B cell (primary cell): Measurements from ENCODE around the gene MPST. TPM values are rescaled to one million over a fixed set of nuclear protein-coding genes. Genes with fewer than 3 reads are reported as not detected.
A peak's percentile ranks its signal among the peaks of the same experiment; 100 is the strongest.

ENCODE experiments used
- ATAC-seq: fragments of 200-7000 bp; cut with Tn5 transposase; one replicate; pipeline ENCODE4 v1.10.0; 2021; ENCODE audit warnings: low read depth, mild to moderate bottlenecking, moderate number of reproducible peaks, moderate library complexity
- CTCF ChIA-PET: fragments of 350-600 bp; sonication (Branson Sonifier 250); formaldehyde crosslinking; loops from one replicate; lab custom pipeline; 2021; ENCODE audit warnings: antibody characterized with exemption, inconsistent platforms; lab: Charles Lee
- POLR2A ChIA-PET: fragments of 350-600 bp; sonication (Branson Sonifier 250); formaldehyde crosslinking; loops from one replicate; lab custom pipeline; 2021; ENCODE audit warnings: antibody characterized with exemption; lab: Charles Lee
- DNase-seq: peaks from one replicate; pipeline ENCODE4 v3.0.0; 2013
- H2AFZ ChIP-seq: 2 replicates; pipeline ENCODE4 v1.6.1; 2012; ENCODE audit warnings: mild to moderate bottlenecking, low read depth, low read length; ENCODE audit not compliant: insufficient read depth, poor library complexity, severe bottlenecking
- H3K27ac ChIP-seq, 2 donors: 1 replicate in 1 of 2; 2 replicates in 1 of 2; pipeline ENCODE4 v1.5.1; 2012 to 2013; ENCODE audit warnings: low read length in 2 of 2, mild to moderate bottlenecking in 2 of 2, moderate library complexity in 1 of 2
- H3K27me3 ChIP-seq, 4 experiments: fragments of 200-600 bp in 1 of 4; sonication (generic) in 1 of 4; replicated peaks in 1 of 4; 1 replicate in 2 of 4; 2 replicates in 2 of 4; pipeline versions ENCODE4 v1.6.1 to v1.7.0; 2013 to 2016; ENCODE audit warnings: low read length in 3 of 4, mild to moderate bottlenecking in 2 of 4, mixed read lengths in 1 of 4, moderate library complexity in 1 of 4; ENCODE audit not compliant: insufficient read depth in 4 of 4, control insufficient read depth in 3 of 4; ENCODE audit errors: control extremely low read depth in 1 of 4
- H3K36me3 ChIP-seq, 2 experiments: replicated peaks in 1 of 2; 1 replicate in 1 of 2; 2 replicates in 1 of 2; pipeline versions ENCODE4 v1.6.1 to v1.7.1; 2013; ENCODE audit warnings: low read length in 1 of 2; ENCODE audit not compliant: insufficient read depth in 2 of 2, control insufficient read depth in 1 of 2; ENCODE audit errors: control extremely low read depth in 1 of 2, extremely low read depth in 1 of 2
- H3K4me1 ChIP-seq, 2 donors: fragments of 200-600 bp in 1 of 2; sonication (generic) in 1 of 2; 1 replicate in 1 of 2; 2 replicates in 1 of 2; pipeline versions ENCODE4 v1.5.1 to v1.6.1; 2013 to 2017; ENCODE audit warnings: low read length in 2 of 2; ENCODE audit not compliant: control insufficient read depth in 2 of 2, insufficient read depth in 2 of 2
- H3K4me2 ChIP-seq: replicated peaks from 2 replicates; pipeline ENCODE3; 2012; ENCODE audit warnings: mild to moderate bottlenecking, low read depth, low read length; ENCODE audit not compliant: poor library complexity, severe bottlenecking
- H3K4me3 ChIP-seq, 5 experiments: fragments of 200-600 bp in 1 of 5; sonication (generic) in 1 of 5; 1 replicate in 3 of 5; 2 replicates in 2 of 5; pipeline versions ENCODE4 v1.5.1 to v1.7.0; 2011 to 2016; ENCODE audit warnings: low read length in 4 of 5, mild to moderate bottlenecking in 4 of 5, low read depth in 2 of 5, control low read depth in 1 of 5, moderate library complexity in 1 of 5; ENCODE audit not compliant: insufficient read depth in 1 of 5; ENCODE audit errors: control extremely low read depth in 1 of 5, extremely low read depth in 1 of 5
- H3K79me2 ChIP-seq: fragments of 200-600 bp; sonication (generic); one replicate; pipeline ENCODE4 v1.6.0; 2016; ENCODE audit warnings: low read length; ENCODE audit not compliant: control insufficient read depth, insufficient read depth
- H3K9ac ChIP-seq: fragments of 200-600 bp; sonication (generic); 2 replicates; pipeline ENCODE4 v1.6.1; 2017; ENCODE audit warnings: mild to moderate bottlenecking, low read length, moderate library complexity
- H3K9me3 ChIP-seq, 3 donors: one replicate each; pipeline versions ENCODE4 v1.6.1 to v1.7.1; 2013; ENCODE audit warnings: low read length in 2 of 3; ENCODE audit not compliant: control insufficient read depth in 2 of 3, insufficient read depth in 1 of 3; ENCODE audit errors: control extremely low read depth in 1 of 3
- H4K20me1 ChIP-seq: 2 replicates; pipeline ENCODE4 v1.6.0; 2012; ENCODE audit warnings: mild to moderate bottlenecking, low read length; ENCODE audit not compliant: insufficient read depth, control insufficient read depth, poor library complexity, severe bottlenecking
- H3K27ac Mint-ChIP-seq: one replicate; pipeline ENCODE4 v1.8.0; 2021; ENCODE audit warnings: mixed read lengths
- H3K27me3 Mint-ChIP-seq: one replicate; pipeline ENCODE4 v1.8.0; 2021; ENCODE audit warnings: mixed read lengths
- H3K4me1 Mint-ChIP-seq: one replicate; pipeline ENCODE4 v1.8.0; 2021; ENCODE audit warnings: mixed read lengths
- H3K4me3 Mint-ChIP-seq: one replicate; pipeline ENCODE4 v1.8.0; 2021; ENCODE audit warnings: mixed read lengths
- H3K9me3 Mint-ChIP-seq: one replicate; pipeline ENCODE4 v1.8.0; 2022; ENCODE audit warnings: mixed read lengths; ENCODE audit not compliant: insufficient read depth
- CTCF ChIP-seq: fragments of 200-600 bp; IDR thresholded peaks from one replicate; pipeline ENCODE4 v1.8.0; 2022; ENCODE audit warnings: antibody characterized with exemption, mild to moderate bottlenecking
- EZH2 ChIP-seq: IDR thresholded peaks from 2 replicates; pipeline ENCODE4 v1.6.1; 2012; ENCODE audit warnings: borderline replicate concordance, low read depth, mild to moderate bottlenecking, moderate library complexity, low read length; ENCODE audit not compliant: insufficient read depth, poor library complexity, severe bottlenecking
- WGBS: methylation state at CpG from one replicate; pipeline ENCODE4 v1.1.5; 2013; ENCODE audit warnings: missing lambda C conversion rate; ENCODE audit not compliant: insufficient coverage; 5-methylcytosine and 5-hydroxymethylcytosine counted together
- intact Hi-C: fragments of 100-400 bp; cut with micrococcal nuclease; formaldehyde crosslinking; loops from one replicate; pipeline ENCODE4 v1.10.0; 2022
- polyA plus RNA-seq: library from polyadenylated mRNA; depleted of rRNA; stranded (reverse); fragments of >200 nt; gene quantifications from 2 replicates; pipeline ENCODE4 v1.2.3, GENCODE V29; 2012
- total RNA-seq, 2 donors: library from RNA; stranded (reverse); fragments of 120-200 nt in 1 of 2; gene quantifications; 1 replicate in 1 of 2; 2 replicates in 1 of 2; pipeline versions ENCODE4 v1.2.3 to v1.2.4, GENCODE V29; 2013 to 2022

Gene MPST
- total and polyA plus RNA-seq, 2 donors (not counting 1 experiment from before 2014, with no cell fraction given), result 11.2 to 17.7 TPM

GRCh38 chr22:36971341-36972125 lies 48.0 kb upstream of the MPST start:
- Histone ChIP-seq H3K27ac (no peak overlapping the region), H2AFZ (no peak overlapping the region), H3K4me3 (no peak overlapping the region), H3K4me2 (no peak overlapping the region), H3K36me3 (no peaks in the 10 kb centered on the region), H3K27me3 (no peaks in the 10 kb centered on the region), H3K4me1 (no peaks in the 10 kb centered on the region), H3K9ac (no peak overlapping the region), H3K9me3 (no peaks in the 10 kb centered on the region), H3K79me2 (no peaks in the 10 kb centered on the region), H4K20me1 (no peaks in the 10 kb centered on the region)
- Mint-ChIP-seq H3K27me3 (no peaks in the 10 kb centered on the region), H3K4me3 (no peak overlapping the region), H3K9me3 (no peaks in the 10 kb centered on the region), H3K4me1 (no peaks in the 10 kb centered on the region), H3K27ac (no peak overlapping the region)
- ATAC-seq (no peak), DNase-seq (no peak)
- ChIA-PET CTCF (interaction anchor here (0.7 to 1.7 kb wide), 2 partner anchors 190 to 215 kb away, joined by 3 to 4 read pairs; no protein-coding TSS in a partner anchor), POLR2A (no interaction called here)
- intact Hi-C loops, result no loop called here
- TF ChIP-seq EZH2 (no peak), CTCF (no peak)
- WGBS, result 91% methylated on average over 13 of the region's 19 CpGs

GRCh38 chr22:36976606-36977005 lies 42.9 kb upstream of the MPST start:
- POLR2A ChIA-PET, result interaction anchor here (1.8 to 2.1 kb wide), 2 partner anchors 120 to 195 kb away, joined by 6 to 8 read pairs; no protein-coding TSS in a partner anchor
- Mint-ChIP-seq H3K9me3 (no peaks in the 10 kb centered on the region), H3K4me3 (peak overlapping the region; percentile 98), H3K27ac (peak overlapping the region; percentile 96), H3K4me1 (peaks cover 9% of the 10 kb centered on the region), H3K27me3 (no peaks in the 10 kb centered on the region)
- intact Hi-C loops, result loop anchor here (1.0 to 5.0 kb wide), 3 partner anchors 43 to 449 kb away; partner anchors contain the start of genes EIF3D, MPST and TST
- DNase-seq, result no peak
- Histone ChIP-seq H3K27ac (no peak overlapping the region), H3K9ac (no peak overlapping the region), H3K36me3 (no peaks in the 10 kb centered on the region), H3K4me1 (peaks cover 0 to 11% of the 10 kb centered on the region in 2 donors), H3K27me3 (no peaks in the 10 kb centered on the region), H3K4me2 (no peak overlapping the region), H3K79me2 (no peaks in the 10 kb centered on the region), H3K4me3 (no peak overlapping the region), H4K20me1 (no peaks in the 10 kb centered on the region), H3K9me3 (no peaks in the 10 kb centered on the region), H2AFZ (peak overlapping the region; percentile 98)
- 79% methylated on average over 2 of the region's 4 CpGs for WGBS
- CTCF ChIA-PET, result interaction anchor here (0.5 to 9.6 kb wide), 21 partner anchors 8 to 937 kb away, joined by 3 to 62 read pairs (median 9); partner anchors contain the start of genes IFT27, MPST, NCF4 and TST
- no peak for ATAC-seq
- no peak for TF ChIP-seq CTCF
- no peak for TF ChIP-seq EZH2
